ENCODE data around the gene SLC35G6. TPM values are rescaled to one million over a fixed set of nuclear protein-coding genes. Genes with fewer than 3 reads are reported as not detected.

SLC35G6 gene
- total RNA-seq, 2 donors from 2014 or later = 0.33 TPM; not detected in 1

GRCh38 chr17:7448461-7448860 is 32.8 kb upstream of the SLC35G6 start:
- H3K9me3 ChIP-seq (ENCODE audit: control insufficient read depth, low read length) = no peaks in the 10 kb centered on the region
- no peak for DNase-seq
- H3K36me3 Mint-ChIP-seq (ENCODE audit: low read depth) = peaks cover 2% of the 10 kb centered on the region
- H3K9me3 Mint-ChIP-seq = no peaks in the 10 kb centered on the region
- no peak overlapping the region for H3K27ac ChIP-seq (ENCODE audit: low read depth, low read length)
- H3K27ac Mint-ChIP-seq = no peak overlapping the region
- WGBS, 2 experiments (ENCODE audit: insufficient coverage in 1 of 2, insufficient read length in 1 of 2) = 92 to 100% methylated on average over 2 to 7 of the region's 7 CpGs
- no peaks in the 10 kb centered on the region for H3K36me3 ChIP-seq (ENCODE audit: control insufficient read depth, insufficient read depth, low read length)
- H3K4me1 Mint-ChIP-seq = peaks cover 6% of the 10 kb centered on the region
- no peak overlapping the region for H3K9ac ChIP-seq (ENCODE audit: extremely low read depth, low read length, poor library complexity, severe bottlenecking)
- peaks cover 36% of the 10 kb centered on the region for H3K27me3 Mint-ChIP-seq (ENCODE audit: insufficient read depth)
- H3K4me1 ChIP-seq (ENCODE audit: control insufficient read depth, insufficient read depth, low read length) = no peaks in the 10 kb centered on the region
- TF ChIP-seq CTCF (conservative IDR thresholded peaks at IDR 0.05) = no peak
- no peaks in the 10 kb centered on the region for H3K27me3 ChIP-seq (ENCODE audit: control insufficient read depth, insufficient read depth, low read length, poor library complexity, severe bottlenecking)
- H3K4me3 ChIP-seq (ENCODE audit: low read length) = no peak overlapping the region
- H3K4me3 Mint-ChIP-seq = no peak overlapping the region

GRCh38 chr17:7459961-7460545 is 21.2 kb upstream of the SLC35G6 start:
- Histone ChIP-seq H3K27ac (ENCODE audit: low read depth, low read length) (no peak overlapping the region), H3K36me3 (ENCODE audit: control insufficient read depth, insufficient read depth, low read length) (no peaks in the 10 kb centered on the region), H3K9ac (ENCODE audit: extremely low read depth, low read length, poor library complexity, severe bottlenecking) (no peak overlapping the region), H3K4me1 (ENCODE audit: control insufficient read depth, insufficient read depth, low read length) (no peaks in the 10 kb centered on the region), H3K27me3 (ENCODE audit: control insufficient read depth, insufficient read depth, low read length, poor library complexity, severe bottlenecking) (no peaks in the 10 kb centered on the region), H3K4me3 (ENCODE audit: low read length) (no peak overlapping the region), H3K9me3 (ENCODE audit: control insufficient read depth, low read length) (no peaks in the 10 kb centered on the region)
- Mint-ChIP-seq H3K27ac (no peak overlapping the region), H3K27me3 (ENCODE audit: insufficient read depth) (no peaks in the 10 kb centered on the region), H3K9me3 (no peaks in the 10 kb centered on the region), H3K4me3 (no peak overlapping the region), H3K4me1 (peaks cover 3% of the 10 kb centered on the region), H3K36me3 (ENCODE audit: low read depth) (peaks cover 12% of the 10 kb centered on the region)
- DNase-seq = no peak
- 76% methylated on average over 1 of the region's 3 CpGs; no CpG with 5 or more reads in 1 of the 2 experiments for WGBS, 2 experiments (ENCODE audit: insufficient coverage in 1 of 2, insufficient read length in 1 of 2)
- no peak for TF ChIP-seq CTCF (conservative IDR thresholded peaks at IDR 0.05)

GRCh38 chr17:7460850-7461660 is 20.2 kb upstream of the SLC35G6 start:
- Histone ChIP-seq H3K4me3 (ENCODE audit: low read length) (no peak overlapping the region), H3K9ac (ENCODE audit: extremely low read depth, low read length, poor library complexity, severe bottlenecking) (no peak overlapping the region), H3K27ac (ENCODE audit: low read depth, low read length) (no peak overlapping the region), H3K36me3 (ENCODE audit: control insufficient read depth, insufficient read depth, low read length) (no peaks in the 10 kb centered on the region), H3K27me3 (ENCODE audit: control insufficient read depth, insufficient read depth, low read length, poor library complexity, severe bottlenecking) (no peaks in the 10 kb centered on the region), H3K4me1 (ENCODE audit: control insufficient read depth, insufficient read depth, low read length) (no peaks in the 10 kb centered on the region), H3K9me3 (ENCODE audit: control insufficient read depth, low read length) (no peaks in the 10 kb centered on the region)
- Mint-ChIP-seq H3K27me3 (ENCODE audit: insufficient read depth) (no peaks in the 10 kb centered on the region), H3K27ac (no peak overlapping the region), H3K9me3 (no peaks in the 10 kb centered on the region), H3K36me3 (ENCODE audit: low read depth) (peaks cover 16% of the 10 kb centered on the region), H3K4me1 (peaks cover 3% of the 10 kb centered on the region), H3K4me3 (no peak overlapping the region)
- no peak for TF ChIP-seq CTCF (conservative IDR thresholded peaks at IDR 0.05)
- WGBS, 2 experiments (ENCODE audit: insufficient coverage in 1 of 2, insufficient read length in 1 of 2) = 86 to 90% methylated on average over 5 to 7 of the region's 7 CpGs
- DNase-seq = peak; percentile 83
